Mucosa of stomach (tissue), 1 donor: ENCODE data around the gene ZC3H7A.
"Not testable (repeated sequence)": the region's sequence is repeated elsewhere in the genome, so short reads cannot be mapped to it uniquely, and the experiment has no call there.

Experiments
- H3K27me3 ChIP-seq: one replicate; pipeline ENCODE4 v1.7.0; 2013; ENCODE audit warnings: mild to moderate bottlenecking, low read length; ENCODE audit not compliant: control insufficient read depth, insufficient read depth
- H3K36me3 ChIP-seq: one replicate; pipeline ENCODE4 v1.7.0; 2013; ENCODE audit warnings: low read length; ENCODE audit not compliant: control insufficient read depth, insufficient read depth
- H3K4me1 ChIP-seq: one replicate; pipeline ENCODE4 v1.7.0; 2013; ENCODE audit warnings: mild to moderate bottlenecking, low read length; ENCODE audit not compliant: control insufficient read depth, insufficient read depth
- H3K4me3 ChIP-seq: one replicate; pipeline ENCODE4 v1.7.0; 2013; ENCODE audit warnings: low read length
- H3K9ac ChIP-seq: one replicate; pipeline ENCODE4 v1.7.0; 2013; ENCODE audit warnings: mild to moderate bottlenecking, low read length, moderate library complexity
- H3K9me3 ChIP-seq: one replicate; pipeline ENCODE4 v1.7.0; 2013; ENCODE audit warnings: mild to moderate bottlenecking, low read length, moderate library complexity; ENCODE audit not compliant: control insufficient read depth
- donor health status: Pancreatic carcinoma.

ZC3H7A gene

GRCh38 chr16:11796227-11797165, 562 bp downstream of the ZC3H7A start:
- Histone ChIP-seq H3K4me1 (peaks cover 52% of the 10 kb centered on the region), H3K36me3 (no peaks in the 10 kb centered on the region), H3K9me3 (no peaks in the 10 kb centered on the region), H3K27me3 (no peaks in the 10 kb centered on the region), H3K9ac (peak overlapping the region; percentile 94), H3K4me3 (peak overlapping the region; percentile 70)

- Histone ChIP-seq H3K9me3 (no peaks in the 10 kb centered on the region), H3K36me3 (no peaks in the 10 kb centered on the region), H3K4me1 (peaks cover 57% of the 10 kb centered on the region), H3K4me3 (peak overlapping the region; percentile 70), H3K27me3 (no peaks in the 10 kb centered on the region), H3K9ac (peak overlapping the region; percentile 94)
Observed at GRCh38 chr16:11795887-11796226, 1.2 kb downstream of the ZC3H7A start.

GRCh38 chr16:11794996-11795886, 1.8 kb downstream of the ZC3H7A start:
- H3K27me3 ChIP-seq: no peaks in the 10 kb centered on the region
- peaks cover 57% of the 10 kb centered on the region for H3K4me1 ChIP-seq
- no peaks in the 10 kb centered on the region for H3K36me3 ChIP-seq
- peak overlapping the region; percentile 94 for H3K9ac ChIP-seq
- H3K9me3 ChIP-seq: no peaks in the 10 kb centered on the region
- peak overlapping the region; percentile 70 for H3K4me3 ChIP-seq

GRCh38 chr16:11794447-11794846, 2.6 kb downstream of the ZC3H7A start:
- no peaks in the 10 kb centered on the region for H3K36me3 ChIP-seq
- H3K27me3 ChIP-seq: no peaks in the 10 kb centered on the region
- no peak overlapping the region for H3K9ac ChIP-seq
- peaks cover 55% of the 10 kb centered on the region for H3K4me1 ChIP-seq
- H3K9me3 ChIP-seq: no peaks in the 10 kb centered on the region
- H3K4me3 ChIP-seq: no peak overlapping the region

GRCh38 chr16:11793840-11794239, 3.2 kb downstream of the ZC3H7A start:
- H3K9me3 ChIP-seq: no peaks in the 10 kb centered on the region
- H3K27me3 ChIP-seq: no peaks in the 10 kb centered on the region
- peak overlapping the region; percentile 13 for H3K9ac ChIP-seq
- H3K4me3 ChIP-seq: no peak overlapping the region
- peaks cover 50% of the 10 kb centered on the region for H3K4me1 ChIP-seq
- H3K36me3 ChIP-seq: no peaks in the 10 kb centered on the region

GRCh38 chr16:11792410-11793241, 4.4 kb downstream of the ZC3H7A start:
- Histone ChIP-seq H3K36me3 (no peaks in the 10 kb centered on the region), H3K9ac (no peak overlapping the region), H3K9me3 (no peaks in the 10 kb centered on the region), H3K27me3 (no peaks in the 10 kb centered on the region), H3K4me1 (peaks cover 38% of the 10 kb centered on the region), H3K4me3 (no peak overlapping the region)

GRCh38 chr16:11791144-11791828, 5.8 kb downstream of the ZC3H7A start:
- Histone ChIP-seq H3K36me3 (no peaks in the 10 kb centered on the region), H3K4me1 (peaks cover 38% of the 10 kb centered on the region), H3K9ac (no peak overlapping the region), H3K27me3 (no peaks in the 10 kb centered on the region), H3K9me3 (no peaks in the 10 kb centered on the region), H3K4me3 (no peak overlapping the region)

GRCh38 chr16:11788914-11789313, 8.1 kb downstream of the ZC3H7A start:
- Histone ChIP-seq H3K27me3 (no peaks in the 10 kb centered on the region), H3K4me1 (peaks cover 29% of the 10 kb centered on the region), H3K4me3 (no peak overlapping the region), H3K36me3 (no peaks in the 10 kb centered on the region), H3K9ac (no peak overlapping the region), H3K9me3 (no peaks in the 10 kb centered on the region)

GRCh38 chr16:11784980-11785599, 12.0 kb downstream of the ZC3H7A start:
- not testable (repeated sequence) for H3K4me3 ChIP-seq, H3K9ac ChIP-seq, H3K27me3 ChIP-seq, H3K9me3 ChIP-seq, H3K36me3 ChIP-seq
- peaks cover 19% of the 10 kb centered on the region for H3K4me1 ChIP-seq

- H3K4me1 ChIP-seq: peaks cover 19% of the 10 kb centered on the region
Observed at GRCh38 chr16:11784381-11784780, 12.7 kb downstream of the ZC3H7A start.

GRCh38 chr16:11784038-11784369, 13.1 kb downstream of the ZC3H7A start:
- Histone ChIP-seq H3K9me3 (no peaks in the 10 kb centered on the region), H3K4me3 (no peak overlapping the region), H3K4me1 (peaks cover 19% of the 10 kb centered on the region), H3K36me3 (no peaks in the 10 kb centered on the region), H3K27me3 (no peaks in the 10 kb centered on the region), H3K9ac (peak overlapping the region; percentile 8)

More at GRCh38 chr16:11784381-11784780, 12.7 kb downstream of the ZC3H7A start:
- H3K4me3 ChIP-seq, H3K27me3 ChIP-seq, H3K9me3 ChIP-seq, H3K9ac ChIP-seq, H3K36me3 ChIP-seq: not testable (repeated sequence)
